ENCODE results near the gene ELMO2.

Gene ELMO2

GRCh38 chr20:46324379-46324778 lies 82.0 kb downstream of the ELMO2 start:
- Histone ChIP-seq H3K9me3 (ENCODE audit: control insufficient read depth, insufficient read depth, low read length) (no peaks in the 10 kb centered on the region), H3K36me3 (ENCODE audit: control insufficient read depth, insufficient read depth, low read length) (no peaks in the 10 kb centered on the region), H3K4me3 (ENCODE audit: low read length) (no peak overlapping the region), H3K27ac (ENCODE audit: low read length) (no peak overlapping the region), H3K27me3 (ENCODE audit: control insufficient read depth, insufficient read depth, low read length) (no peaks in the 10 kb centered on the region), H3K4me1 (ENCODE audit: control insufficient read depth, insufficient read depth, low read length) (no peaks in the 10 kb centered on the region)
- DNase-seq (ENCODE audit: low read depth, low spot score): no peak
- no CpG with 5 or more reads among the region's 7 CpGs for WGBS (ENCODE audit: insufficient coverage, insufficient read length)

GRCh38 chr20:46323557-46323956 lies 82.9 kb downstream of the ELMO2 start:
- DNase-seq (ENCODE audit: low read depth, low spot score): no peak
- Histone ChIP-seq H3K4me1 (ENCODE audit: control insufficient read depth, insufficient read depth, low read length) (no peaks in the 10 kb centered on the region), H3K36me3 (ENCODE audit: control insufficient read depth, insufficient read depth, low read length) (no peaks in the 10 kb centered on the region), H3K27ac (ENCODE audit: low read length) (no peak overlapping the region), H3K27me3 (ENCODE audit: control insufficient read depth, insufficient read depth, low read length) (no peaks in the 10 kb centered on the region), H3K4me3 (ENCODE audit: low read length) (no peak overlapping the region), H3K9me3 (ENCODE audit: control insufficient read depth, insufficient read depth, low read length) (no peaks in the 10 kb centered on the region)
- no CpG with 5 or more reads among the region's 10 CpGs for WGBS (ENCODE audit: insufficient coverage, insufficient read length)

- no peak overlapping the region for H3K4me3 ChIP-seq (ENCODE audit: low read length)
- H3K9me3 ChIP-seq (ENCODE audit: control insufficient read depth, insufficient read depth, low read length): no peaks in the 10 kb centered on the region
- H3K27ac ChIP-seq (ENCODE audit: low read length): no peak overlapping the region
- no peaks in the 10 kb centered on the region for H3K4me1 ChIP-seq (ENCODE audit: control insufficient read depth, insufficient read depth, low read length)
- DNase-seq (ENCODE audit: low read depth, low spot score): no peak
- no CpG with 5 or more reads among the region's 8 CpGs for WGBS (ENCODE audit: insufficient coverage, insufficient read length)
- no peaks in the 10 kb centered on the region for H3K27me3 ChIP-seq (ENCODE audit: control insufficient read depth, insufficient read depth, low read length)
- H3K36me3 ChIP-seq (ENCODE audit: control insufficient read depth, insufficient read depth, low read length): no peaks in the 10 kb centered on the region
Observed at GRCh38 chr20:46322641-46323040, 83.8 kb downstream of the ELMO2 start.

GRCh38 chr20:46317685-46318177 lies 88.7 kb downstream of the ELMO2 start:
- no peaks in the 10 kb centered on the region for H3K9me3 ChIP-seq (ENCODE audit: control insufficient read depth, insufficient read depth, low read length)
- H3K4me3 ChIP-seq (ENCODE audit: low read length): no peak overlapping the region
- DNase-seq (ENCODE audit: low read depth, low spot score): no peak
- no CpG with 5 or more reads among the region's 7 CpGs for WGBS (ENCODE audit: insufficient coverage, insufficient read length)
- no peaks in the 10 kb centered on the region for H3K36me3 ChIP-seq (ENCODE audit: control insufficient read depth, insufficient read depth, low read length)
- no peaks in the 10 kb centered on the region for H3K4me1 ChIP-seq (ENCODE audit: control insufficient read depth, insufficient read depth, low read length)
- peaks cover 7% of the 10 kb centered on the region; the same call in 1 of the 2 replicates for H3K27me3 ChIP-seq (ENCODE audit: control insufficient read depth, insufficient read depth, low read length)
- H3K27ac ChIP-seq (ENCODE audit: low read length): no peak overlapping the region

GRCh38 chr20:46316984-46317684 lies 89.3 kb downstream of the ELMO2 start:
- WGBS (ENCODE audit: insufficient coverage, insufficient read length): no CpG with 5 or more reads among the region's 24 CpGs
- Histone ChIP-seq H3K4me1 (ENCODE audit: control insufficient read depth, insufficient read depth, low read length) (no peaks in the 10 kb centered on the region), H3K27me3 (ENCODE audit: control insufficient read depth, insufficient read depth, low read length) (peaks cover 7% of the 10 kb centered on the region; the same call in 1 of the 2 replicates), H3K36me3 (ENCODE audit: control insufficient read depth, insufficient read depth, low read length) (no peaks in the 10 kb centered on the region), H3K4me3 (ENCODE audit: low read length) (no peak overlapping the region), H3K27ac (ENCODE audit: low read length) (no peak overlapping the region), H3K9me3 (ENCODE audit: control insufficient read depth, insufficient read depth, low read length) (no peaks in the 10 kb centered on the region)
- DNase-seq (ENCODE audit: low read depth, low spot score): no peak
